GM12892 (cell line): ENCODE measurements around the gene MBNL3.

Experiments
- DNase-seq: peaks from one replicate; pipeline ENCODE4 v3.0.0; 2011; ENCODE audit not compliant: insufficient read length
- FAIRE-seq: peaks from 2 replicates; lab custom pipeline; 2011; peaks lifted over from hg19 to GRCh38; lab: Jason Lieb, UNC
- POLR2A ChIP-seq: IDR thresholded peaks from 2 replicates; pipeline ENCODE4 v1.6.1; 2011; ENCODE audit warnings: low read depth, low read length, control low read depth
- POLR2AphosphoS5 ChIP-seq: IDR thresholded peaks from 2 replicates; pipeline ENCODE4 v1.6.1; 2011; ENCODE audit warnings: low read depth, low read length, control low read depth
- TAF1 ChIP-seq: IDR thresholded peaks from 2 replicates; pipeline ENCODE4 v1.6.1; 2011; ENCODE audit warnings: low read depth, mild to moderate bottlenecking, control low read depth, low read length, borderline replicate concordance

The MBNL3 gene

DNA sequence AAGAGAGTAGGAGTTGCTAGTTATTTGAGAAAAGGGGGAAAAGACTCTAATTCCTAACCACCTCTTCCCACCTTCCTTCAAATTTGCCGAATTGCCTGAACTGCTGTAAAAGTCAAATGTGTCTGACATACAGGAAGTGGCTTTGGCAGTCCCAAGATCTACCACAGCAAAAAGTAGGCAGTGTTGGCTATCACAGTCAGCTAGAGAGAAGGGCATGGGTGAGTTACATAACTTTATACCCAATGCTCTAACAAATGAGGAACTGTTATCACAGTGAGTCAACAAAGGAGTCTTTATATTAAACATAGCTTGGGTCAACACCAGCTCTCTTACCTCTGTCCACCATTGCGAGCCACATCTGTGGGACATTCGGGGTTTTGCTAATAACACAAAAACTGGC, 2.4 kb upstream of the MBNL3 start:
- TF ChIP-seq POLR2A (no peak), POLR2AphosphoS5 (no peak), TAF1 (no peak)
- FAIRE-seq (peak; percentile 71), DNase-seq (no peak)

DNA sequence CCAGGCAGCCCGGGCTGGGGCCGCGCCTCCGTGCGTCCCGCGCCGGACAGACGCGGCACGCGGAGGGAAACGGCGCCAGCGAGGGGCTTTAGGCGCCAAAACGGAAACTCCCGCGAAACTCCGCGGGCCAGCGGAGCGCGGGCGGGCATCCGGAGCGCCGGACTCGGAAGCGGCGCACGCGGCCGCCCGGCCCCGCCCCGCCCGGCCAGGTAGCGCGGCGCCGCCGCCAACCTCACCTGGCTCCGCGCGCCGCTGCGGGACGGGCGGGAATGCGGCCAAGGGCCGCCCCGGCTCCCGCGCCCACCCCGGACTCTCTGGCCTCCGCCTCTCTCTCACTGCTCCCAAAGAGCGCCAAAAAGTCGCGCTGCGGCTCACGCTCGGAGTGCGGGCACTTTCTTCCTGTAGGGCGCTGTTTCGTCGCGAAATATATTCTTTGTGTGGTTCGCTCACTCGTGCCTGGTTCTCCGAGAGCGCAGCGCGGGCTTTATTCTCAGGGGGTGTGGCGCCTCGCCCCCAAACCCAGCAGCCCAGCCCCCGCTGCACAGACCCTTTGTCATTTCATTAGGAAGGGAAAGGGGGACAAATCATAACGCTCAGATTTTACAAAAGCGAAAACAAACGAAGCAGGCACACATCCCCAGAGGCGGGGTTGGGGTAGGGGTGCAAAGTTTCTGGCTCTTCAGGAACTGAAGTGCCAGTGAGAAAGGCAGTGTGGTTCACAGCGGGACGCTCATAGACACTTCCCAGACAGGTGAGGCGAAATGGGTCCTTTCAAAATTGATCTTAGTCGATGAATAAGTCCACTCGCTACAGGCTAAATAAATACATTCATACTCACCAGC, 961 bp upstream of the MBNL3 start:
- TF ChIP-seq POLR2A: 0 out of 2 replicates have a peak, but pooled peaks have one; percentile 35
- no peak for TF ChIP-seq TAF1
- no peak for TF ChIP-seq POLR2AphosphoS5
- FAIRE-seq (peak; percentile 78), DNase-seq (no peak)

DNA sequence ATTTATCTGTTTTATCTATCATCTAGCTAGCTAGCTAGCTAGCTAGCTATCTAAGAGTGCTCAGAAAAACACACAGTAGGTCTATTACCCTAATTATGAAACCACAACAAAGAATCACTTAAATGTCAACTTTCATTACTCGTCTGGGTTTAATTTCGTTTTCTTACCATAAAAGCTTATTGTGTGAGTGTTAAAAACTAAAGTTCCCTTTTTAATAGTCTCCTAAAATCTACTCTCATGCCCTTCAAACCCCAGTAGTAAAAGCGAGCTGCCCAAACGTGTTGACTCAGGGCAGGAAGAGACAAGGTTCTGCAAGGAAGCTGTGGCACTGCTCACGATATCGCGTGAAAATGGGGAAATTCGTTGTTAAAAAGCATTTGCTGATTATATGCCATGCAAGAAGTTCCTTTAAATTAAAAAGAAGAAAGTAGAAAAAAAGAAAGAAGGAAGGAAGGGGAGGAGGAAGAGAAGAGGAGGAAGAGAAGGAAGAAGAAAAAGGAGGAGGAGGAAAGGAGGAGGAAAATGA, 595 bp downstream of the MBNL3 start:
- FAIRE-seq: peak; percentile 68
- TF ChIP-seq TAF1 (no peak), POLR2AphosphoS5 (no peak), POLR2A (no peak)
- no peak for DNase-seq

DNA sequence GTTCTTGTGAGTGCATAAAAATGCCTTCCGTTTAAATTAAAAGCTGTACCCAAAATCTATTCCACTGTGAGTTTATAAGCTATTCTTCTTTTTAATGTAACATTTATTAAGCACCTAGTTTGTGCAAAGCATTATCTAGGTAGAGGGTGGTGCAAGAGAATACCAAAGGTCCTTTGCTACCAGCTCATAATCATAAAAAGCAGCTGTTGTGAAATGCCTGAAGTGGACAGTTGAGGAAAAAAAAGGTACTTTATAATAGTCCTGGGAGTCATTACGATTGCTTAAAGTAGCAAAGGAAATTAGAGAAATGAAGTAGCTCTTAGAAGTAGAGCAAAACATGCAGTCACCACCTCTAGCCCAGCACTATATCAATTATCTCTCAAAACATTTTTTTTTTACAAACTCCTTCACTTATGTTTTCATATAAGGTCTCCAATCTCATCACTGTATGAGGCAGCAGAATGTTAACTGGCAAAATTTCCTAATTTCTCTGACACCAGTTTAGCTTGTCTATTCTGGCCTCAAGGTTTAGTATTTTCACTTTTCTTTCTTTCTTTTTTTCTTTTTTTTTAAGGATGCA, 2.1 kb downstream of the MBNL3 start:
- FAIRE-seq: peak; percentile 40
- TF ChIP-seq POLR2AphosphoS5 (no peak), TAF1 (no peak), POLR2A (no peak)

DNA sequence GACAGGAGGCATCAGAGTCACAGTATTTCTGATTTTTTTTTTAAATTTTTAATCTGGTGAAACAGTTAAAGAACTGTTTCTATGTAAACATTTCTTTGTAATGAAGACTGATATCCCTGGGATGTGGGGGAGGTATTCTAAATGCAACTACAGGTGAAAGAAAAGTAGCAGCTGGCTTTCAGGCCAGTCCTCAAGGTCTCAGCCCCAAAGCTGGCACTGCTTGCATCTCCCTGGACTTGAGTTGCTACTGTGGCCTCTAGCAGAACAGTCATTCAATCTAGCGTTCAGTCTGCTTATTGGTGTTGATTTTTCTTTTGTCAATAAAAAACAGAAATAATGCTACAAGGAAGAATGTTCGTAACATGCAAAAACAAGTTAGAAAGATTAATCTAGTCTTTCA, 4.9 kb downstream of the MBNL3 start:
- TF ChIP-seq POLR2AphosphoS5 (no peak), TAF1 (no peak), POLR2A (no peak)
- peak; percentile 80 for FAIRE-seq
- no peak for DNase-seq

More for the DNA sequence above, 2.1 kb downstream of the MBNL3 start:
- no peak for DNase-seq

DNA sequence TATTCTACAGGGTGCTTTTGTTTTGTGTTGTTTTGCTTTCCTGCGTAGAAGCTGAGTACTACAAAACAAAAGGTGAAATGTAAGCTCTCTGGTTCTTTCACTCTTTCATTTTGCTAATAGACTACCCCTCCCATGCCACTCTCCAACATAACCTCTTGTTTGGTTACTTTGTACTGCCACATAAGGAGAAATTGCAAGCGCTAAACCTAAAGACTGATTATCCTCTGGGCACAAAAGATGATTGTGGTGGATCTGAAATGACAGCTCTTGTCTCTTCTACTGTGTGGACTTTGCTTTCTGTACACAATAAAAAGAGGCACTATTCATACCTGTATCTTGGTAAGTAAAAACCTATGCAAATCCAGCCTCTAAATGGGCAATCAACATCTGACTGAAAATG, 5.3 kb downstream of the MBNL3 start:
- DNase-seq (no peak), FAIRE-seq (no peak)
- no peak for TF ChIP-seq POLR2AphosphoS5
- no peak for TF ChIP-seq TAF1
- no peak for TF ChIP-seq POLR2A

DNA sequence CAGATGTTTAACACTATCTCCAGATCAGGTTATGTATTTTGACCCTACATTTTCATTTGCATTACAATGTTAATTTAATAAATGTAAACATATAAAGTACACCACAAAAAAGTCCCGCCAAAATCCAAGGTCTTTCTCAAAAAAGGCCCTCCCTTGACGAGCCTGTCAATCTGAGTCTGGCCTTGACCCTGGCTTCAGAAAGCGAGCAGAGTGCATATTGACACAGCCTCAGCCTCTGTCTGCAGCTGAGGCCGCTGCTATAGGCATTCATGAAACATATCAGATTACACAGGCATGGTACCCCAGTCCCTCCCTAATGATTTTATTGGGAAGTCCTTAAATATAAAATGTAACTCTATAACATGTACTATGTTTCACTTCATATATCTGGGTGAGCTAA, 6.2 kb downstream of the MBNL3 start:
- TF ChIP-seq POLR2AphosphoS5 (no peak), POLR2A (no peak), TAF1 (no peak)
- DNase-seq (no peak), FAIRE-seq (peak; percentile 61)

DNA sequence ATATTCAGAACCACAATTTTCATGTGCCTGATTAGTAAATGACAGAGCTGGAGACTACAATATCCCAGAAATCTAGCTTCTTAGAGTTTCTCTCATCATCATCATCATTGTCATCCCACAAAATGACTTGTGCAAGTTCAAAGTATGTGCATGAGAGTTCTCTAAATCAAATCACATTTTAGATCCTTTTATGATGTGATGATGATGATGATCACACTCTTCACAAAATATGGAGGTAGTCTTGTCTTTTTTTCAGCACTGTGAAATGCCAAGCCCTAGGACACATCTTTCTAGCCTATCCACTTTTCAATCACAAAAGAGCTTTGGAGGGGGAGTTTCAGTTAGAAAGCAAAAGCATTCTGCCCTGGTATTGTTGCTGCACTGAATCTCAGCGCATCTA, 7.4 kb downstream of the MBNL3 start:
- no peak for TF ChIP-seq POLR2AphosphoS5
- no peak for TF ChIP-seq TAF1
- TF ChIP-seq POLR2A: no peak
- FAIRE-seq (no peak), DNase-seq (no peak)

DNA sequence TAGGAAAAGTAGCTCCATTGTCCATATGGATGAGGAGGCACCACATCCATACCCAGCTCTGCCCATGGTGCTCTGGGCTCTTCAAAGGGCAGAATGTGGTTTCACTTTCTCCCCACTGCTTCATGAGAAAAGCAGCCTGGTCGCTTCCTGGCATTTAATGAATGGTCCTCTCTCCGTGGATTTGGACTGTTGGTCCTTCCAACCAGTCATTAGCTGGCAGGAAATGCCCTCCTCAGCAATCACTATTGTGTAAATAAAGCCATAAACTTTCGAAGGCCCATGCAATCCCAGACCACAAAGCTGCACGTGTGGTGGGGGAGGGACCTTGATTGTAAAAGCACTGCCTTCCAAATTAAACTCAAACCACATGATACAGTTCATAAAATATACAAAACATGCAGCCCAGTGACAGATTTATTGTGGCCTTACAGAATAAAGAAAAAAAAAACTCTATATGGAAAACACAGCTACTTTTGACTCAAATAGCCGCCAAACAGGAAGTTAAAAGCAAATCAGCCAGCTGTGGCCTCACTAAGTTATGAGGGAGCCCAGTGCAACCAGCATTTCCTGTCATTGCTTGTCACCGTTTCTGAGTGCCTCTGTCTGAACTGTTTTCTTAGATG, 8.1 kb downstream of the MBNL3 start:
- DNase-seq: peak; percentile 15
- peak; percentile 89 for FAIRE-seq
- TF ChIP-seq POLR2AphosphoS5: no peak
- no peak; the same call in 1 of the 2 replicates for TF ChIP-seq POLR2A
- TF ChIP-seq TAF1: no peak

DNA sequence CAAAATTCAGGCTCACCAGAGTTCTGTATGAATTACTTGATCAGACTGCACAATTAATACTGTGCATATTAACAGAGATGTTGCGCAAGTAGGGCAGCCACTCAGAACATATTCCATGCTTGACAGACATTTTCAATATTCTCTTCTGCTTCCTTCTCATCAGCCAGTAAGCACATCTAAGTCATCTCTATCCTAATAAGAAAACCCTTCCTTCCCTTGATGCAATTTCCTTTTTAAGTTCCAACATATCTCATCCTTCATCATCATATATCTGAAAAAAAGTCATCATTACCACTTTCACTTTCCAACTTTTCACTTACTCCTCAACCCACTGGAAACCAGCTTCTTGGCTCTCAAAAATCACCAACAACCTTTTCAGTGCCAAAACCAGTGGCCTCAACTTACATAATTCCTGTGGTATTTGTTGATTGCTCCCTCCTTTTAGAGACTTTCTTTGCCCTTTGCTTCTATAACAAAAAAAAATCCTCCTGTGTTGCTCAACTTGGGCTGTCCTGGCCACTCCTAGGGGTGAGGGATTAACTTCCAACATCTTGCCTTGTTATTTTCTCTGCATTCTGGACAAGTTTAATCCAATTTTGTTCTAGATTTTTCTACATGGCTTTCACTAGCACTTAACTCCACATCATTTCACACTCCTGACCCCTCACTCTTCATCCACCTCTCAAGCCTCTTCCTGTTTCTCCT, 14.1 kb downstream of the MBNL3 start:
- TF ChIP-seq POLR2AphosphoS5 (no peak), POLR2A (no peak), TAF1 (no peak)
- FAIRE-seq (no peak), DNase-seq (no peak)

DNA sequence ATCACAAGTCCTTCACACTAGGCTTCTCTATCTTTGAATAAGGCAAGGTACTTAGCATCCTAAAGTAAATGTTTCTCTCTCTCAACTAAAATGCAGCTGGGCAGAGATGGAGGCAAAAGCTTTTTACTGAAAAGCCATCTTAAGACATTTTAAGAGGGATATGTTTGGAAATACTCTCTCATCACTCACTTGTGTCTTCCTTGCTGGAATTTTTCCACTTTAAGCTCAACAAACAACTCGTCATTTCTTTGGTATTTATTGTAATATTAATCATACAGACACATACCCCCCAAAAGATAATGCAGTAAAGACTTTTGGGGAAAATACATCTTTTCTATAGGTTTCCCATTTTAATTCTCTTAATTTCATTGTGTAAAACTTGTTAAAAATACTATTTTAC, 16.4 kb downstream of the MBNL3 start:
- FAIRE-seq: no peak
- no peak for DNase-seq

More for the DNA sequence above, 16.4 kb downstream of the MBNL3 start:
- no peak for TF ChIP-seq POLR2A
- no peak for TF ChIP-seq TAF1
- TF ChIP-seq POLR2AphosphoS5: no peak
